Caco-2 (cell line): ENCODE data around the gene LIPC. TPM values are rescaled to one million over a fixed set of nuclear protein-coding genes. Genes with fewer than 3 reads are reported as not detected.
A peak's percentile ranks its signal among the peaks of the same experiment; 100 is the strongest.

Experiments used
- BruUV-seq: library from RNA; stranded (reverse); fragments of 400-500 nt; replicated peaks from 2 replicates; lab custom pipeline; 2021; lab: Mats Ljungman, UMichigan
- CTCF ChIA-PET: fragments of 300-600 bp; sonication (Branson Sonifier 250); formaldehyde crosslinking; loops from one replicate; lab custom pipeline; 2022; ENCODE audit warnings: antibody characterized with exemption; lab: Charles Lee
- POLR2A ChIA-PET: fragments of 300-600 bp; sonication (Branson Sonifier 250); formaldehyde crosslinking; loops from one replicate; lab custom pipeline; 2022; ENCODE audit warnings: antibody characterized with exemption; lab: Charles Lee
- DNase-seq, 2 experiments: peaks; one replicate each; pipeline versions ENCODE4 v3.0.0 to v3.0.0-alpha.2; 2020 to 2022
- H3K27me3 ChIP-seq: replicated peaks from 2 replicates; pipeline ENCODE4 v1.6.0; 2011; ENCODE audit warnings: low read length; ENCODE audit not compliant: control insufficient read depth, insufficient read depth
- H3K36me3 ChIP-seq: 2 replicates; pipeline ENCODE4 v1.5.1; 2011; ENCODE audit warnings: low read length; ENCODE audit not compliant: control insufficient read depth, insufficient read depth
- H3K4me1 ChIP-seq: fragments of 250-450 bp; sonication (Bioruptor Pico); 2 replicates; pipeline ENCODE4 v1.5.1; 2020; ENCODE audit warnings: mild to moderate bottlenecking
- H3K4me3 ChIP-seq: 2 replicates; pipeline ENCODE4 v1.5.1; 2011; ENCODE audit warnings: low read depth, mild to moderate bottlenecking, control low read depth, low read length
- H3K9me3 ChIP-seq: fragments of 250-450 bp; sonication (Bioruptor Pico); 2 replicates; pipeline ENCODE4 v1.5.1; 2020; ENCODE audit warnings: mild to moderate bottlenecking, moderate library complexity
- H3K27ac Mint-ChIP-seq: one replicate; pipeline ENCODE4 v1.8.0; 2022; ENCODE audit warnings: mixed read lengths; ENCODE audit not compliant: unreplicated experiment
- H3K27me3 Mint-ChIP-seq: one replicate; pipeline ENCODE4 v1.8.0; 2022; ENCODE audit warnings: mixed read lengths; ENCODE audit not compliant: insufficient read depth, unreplicated experiment
- H3K36me3 Mint-ChIP-seq: one replicate; pipeline ENCODE4 v1.8.0; 2022; ENCODE audit warnings: mild to moderate bottlenecking, mixed read lengths; ENCODE audit not compliant: insufficient read depth, unreplicated experiment
- H3K4me1 Mint-ChIP-seq: one replicate; pipeline ENCODE4 v1.8.0; 2022; ENCODE audit warnings: low read depth, mixed read lengths; ENCODE audit not compliant: unreplicated experiment
- H3K4me3 Mint-ChIP-seq: one replicate; pipeline ENCODE4 v1.8.0; 2022; ENCODE audit warnings: mild to moderate bottlenecking, moderate library complexity, mixed read lengths; ENCODE audit not compliant: unreplicated experiment
- H3K9me3 Mint-ChIP-seq: one replicate; pipeline ENCODE4 v1.8.0; 2022; ENCODE audit warnings: mixed read lengths; ENCODE audit not compliant: unreplicated experiment
- intact Hi-C: fragments of 100-400 bp; cut with micrococcal nuclease; formaldehyde crosslinking; loops from one replicate; pipeline ENCODE4 v1.10.0; 2022; ENCODE audit not compliant: unreplicated experiment
- total RNA-seq: library from RNA; stranded (reverse); gene quantifications from 2 replicates; pipeline ENCODE4 v1.2.3, GENCODE V29; 2022
- TF ChIP-seq, protein P1 (sequence below), 2 experiments: fragments of 200-600 bp in 1 of 2; IDR thresholded peaks; 1 replicate in 1 of 2; 2 replicates in 1 of 2; pipeline versions ENCODE4 v1.5.1 to v1.8.0; 2011 to 2022; ENCODE audit warnings: antibody characterized with exemption in 1 of 2, control low read depth in 1 of 2, inconsistent platforms in 1 of 2, low read depth in 1 of 2, low read length in 1 of 2, mild to moderate bottlenecking in 1 of 2, moderate library complexity in 1 of 2; ENCODE audit not compliant: insufficient read depth in 1 of 2, severe bottlenecking in 1 of 2, unreplicated experiment in 1 of 2

LIPC gene
- total RNA-seq, 1 experiment from 2014 or later: 17.6 TPM

DNA sequence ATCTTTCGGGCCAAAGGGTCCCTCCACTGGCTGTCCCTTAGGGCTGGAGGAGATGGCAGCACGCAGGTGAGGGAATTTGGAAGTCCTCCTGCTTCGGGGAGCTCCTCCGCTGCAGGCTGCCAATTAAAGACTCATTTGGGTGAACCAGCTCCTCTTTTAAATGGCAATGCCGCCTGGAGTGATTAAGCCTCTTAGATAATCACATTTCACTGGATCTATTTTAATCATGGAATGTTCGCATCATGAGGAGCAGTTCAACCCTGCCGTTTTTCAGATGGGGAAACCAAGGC, 117.9 kb downstream of the LIPC start:
- CTCF ChIA-PET: interaction anchor here (1.2 kb wide), 1 partner anchor 221 kb away, joined by 3 read pairs; the partner anchor contains the start of gene MINDY2
- no peaks in the 10 kb centered on the region for H3K27me3 Mint-ChIP-seq
- H3K4me1 ChIP-seq: peaks cover 23% of the 10 kb centered on the region
- H3K4me1 Mint-ChIP-seq: peaks cover 37% of the 10 kb centered on the region
- BruUV-seq: no TSS peak
- POLR2A ChIA-PET: interaction anchor here (0.5 kb wide), 1 partner anchor 200 kb away, joined by 7 read pairs; no protein-coding TSS in a partner anchor
- H3K36me3 ChIP-seq: no peaks in the 10 kb centered on the region; the same call in 1 of the 2 replicates
- H3K9me3 ChIP-seq: no peaks in the 10 kb centered on the region
- H3K27me3 ChIP-seq: no peaks in the 10 kb centered on the region
- H3K27ac Mint-ChIP-seq: no peak overlapping the region
- no peaks in the 10 kb centered on the region for H3K9me3 Mint-ChIP-seq
- no peaks in the 10 kb centered on the region for H3K36me3 Mint-ChIP-seq
- intact Hi-C loops: no loop called here
- H3K4me3 ChIP-seq: no peak overlapping the region
- no peak for DNase-seq
- no peak overlapping the region for H3K4me3 Mint-ChIP-seq
- TF ChIP-seq, protein P1, sequence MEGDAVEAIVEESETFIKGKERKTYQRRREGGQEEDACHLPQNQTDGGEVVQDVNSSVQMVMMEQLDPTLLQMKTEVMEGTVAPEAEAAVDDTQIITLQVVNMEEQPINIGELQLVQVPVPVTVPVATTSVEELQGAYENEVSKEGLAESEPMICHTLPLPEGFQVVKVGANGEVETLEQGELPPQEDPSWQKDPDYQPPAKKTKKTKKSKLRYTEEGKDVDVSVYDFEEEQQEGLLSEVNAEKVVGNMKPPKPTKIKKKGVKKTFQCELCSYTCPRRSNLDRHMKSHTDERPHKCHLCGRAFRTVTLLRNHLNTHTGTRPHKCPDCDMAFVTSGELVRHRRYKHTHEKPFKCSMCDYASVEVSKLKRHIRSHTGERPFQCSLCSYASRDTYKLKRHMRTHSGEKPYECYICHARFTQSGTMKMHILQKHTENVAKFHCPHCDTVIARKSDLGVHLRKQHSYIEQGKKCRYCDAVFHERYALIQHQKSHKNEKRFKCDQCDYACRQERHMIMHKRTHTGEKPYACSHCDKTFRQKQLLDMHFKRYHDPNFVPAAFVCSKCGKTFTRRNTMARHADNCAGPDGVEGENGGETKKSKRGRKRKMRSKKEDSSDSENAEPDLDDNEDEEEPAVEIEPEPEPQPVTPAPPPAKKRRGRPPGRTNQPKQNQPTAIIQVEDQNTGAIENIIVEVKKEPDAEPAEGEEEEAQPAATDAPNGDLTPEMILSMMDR (IDR thresholded peaks at IDR 0.05; ENCODE audit: insufficient read depth in 1 of 2, low read depth in 1 of 2, low read length in 1 of 2, severe bottlenecking in 1 of 2, unreplicated experiment in 1 of 2): no peak

GRCh38 chr15:58551084-58551763, 119.4 kb downstream of the LIPC start:
- DNase-seq: no peak
- ChIA-PET CTCF (no interaction called here), POLR2A (no interaction called here)
- TF ChIP-seq, protein P1 (IDR thresholded peaks at IDR 0.05; ENCODE audit: insufficient read depth in 1 of 2, low read depth in 1 of 2, low read length in 1 of 2, severe bottlenecking in 1 of 2, unreplicated experiment in 1 of 2): no peak
- Mint-ChIP-seq H3K27me3 (no peaks in the 10 kb centered on the region), H3K27ac (peak overlapping the region; percentile 78), H3K4me1 (peaks cover 49% of the 10 kb centered on the region), H3K9me3 (no peaks in the 10 kb centered on the region), H3K4me3 (no peak overlapping the region), H3K36me3 (no peaks in the 10 kb centered on the region)
- Histone ChIP-seq H3K4me1 (peaks cover 23% of the 10 kb centered on the region), H3K36me3 (no peaks in the 10 kb centered on the region; the same call in 1 of the 2 replicates), H3K4me3 (no peak overlapping the region), H3K27me3 (no peaks in the 10 kb centered on the region), H3K9me3 (no peaks in the 10 kb centered on the region)
- BruUV-seq: no TSS peak
- intact Hi-C loops: no loop called here

- Histone ChIP-seq H3K9me3 (no peaks in the 10 kb centered on the region), H3K4me3 (no peak overlapping the region), H3K36me3 (no peaks in the 10 kb centered on the region; the same call in 1 of the 2 replicates), H3K4me1 (peaks cover 22% of the 10 kb centered on the region), H3K27me3 (no peaks in the 10 kb centered on the region)
- CTCF ChIA-PET: no interaction called here
- no peaks in the 10 kb centered on the region for H3K36me3 Mint-ChIP-seq
- peaks cover 45% of the 10 kb centered on the region for H3K4me1 Mint-ChIP-seq
- no peaks in the 10 kb centered on the region for H3K27me3 Mint-ChIP-seq
- no peaks in the 10 kb centered on the region for H3K9me3 Mint-ChIP-seq
- BruUV-seq: no TSS peak
- intact Hi-C loops: no loop called here
- POLR2A ChIA-PET: no interaction called here
- peak overlapping the region; percentile 78 for H3K27ac Mint-ChIP-seq
- DNase-seq: peak in 1 of 2 experiments; percentile 7
- no peak overlapping the region for H3K4me3 Mint-ChIP-seq
- TF ChIP-seq, protein P1 (IDR thresholded peaks at IDR 0.05; ENCODE audit: insufficient read depth in 1 of 2, low read depth in 1 of 2, low read length in 1 of 2, severe bottlenecking in 1 of 2, unreplicated experiment in 1 of 2): no peak
Observed at GRCh38 chr15:58551764-58552504, 120.1 kb downstream of the LIPC start.
